ENCODE measurements around the gene CDK9.

Gene CDK9

DNA sequence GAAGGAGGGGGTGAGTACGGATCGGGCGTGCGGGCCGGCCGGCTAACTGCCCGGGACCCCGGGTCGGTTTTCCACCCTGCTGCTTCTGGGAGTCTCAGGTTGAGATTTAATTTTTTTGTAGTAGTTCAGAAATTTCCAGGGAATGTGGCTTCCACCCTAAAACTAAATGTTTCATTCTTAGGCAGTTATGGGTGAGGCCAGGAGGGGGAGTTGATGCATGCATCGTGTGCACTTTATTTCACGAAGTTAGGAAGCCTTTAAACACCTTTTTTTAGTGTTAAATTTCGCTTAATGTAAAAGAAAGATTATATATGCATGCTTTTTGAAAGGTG lies 905 bp downstream of the CDK9 start:
- Histone ChIP-seq H3K9me2 (replicated peaks; ENCODE audit: insufficient read depth, low read length) (no peaks in the 10 kb centered on the region), H3K36me3 (ENCODE audit: low read length) (peaks cover 19% of the 10 kb centered on the region; the same call in 1 of the 2 replicates), H3K27me3 (ENCODE audit: low read length) (no peaks in the 10 kb centered on the region), H3F3A (ENCODE audit: insufficient read depth) (peaks cover 11% of the 10 kb centered on the region; the same call in 1 of the 2 replicates), H2AFZ (ENCODE audit: low read depth, low read length, severe bottlenecking) (no peak overlapping the region), H3K27ac (ENCODE audit: low read depth, low read length) (peak overlapping the region; percentile 85), H4K20me1 (ENCODE audit: low read depth, low read length) (peaks cover 22% of the 10 kb centered on the region; the same call in 1 of the 2 replicates), H3K79me2 (ENCODE audit: insufficient read depth, low read length) (peaks cover 46% of the 10 kb centered on the region), H3K9me3 (ENCODE audit: insufficient read depth, low read length) (no peaks in the 10 kb centered on the region), H3K4me3 (ENCODE audit: insufficient read depth, low read length, poor library complexity, severe bottlenecking) (peak overlapping the region; percentile 96), H3K9ac (ENCODE audit: low read length) (peak overlapping the region; percentile 96), H3K4me2 (ENCODE audit: low read depth, low read length, poor library complexity, severe bottlenecking) (peak overlapping the region; percentile 68)
- TF ChIP-seq, protein P1, sequence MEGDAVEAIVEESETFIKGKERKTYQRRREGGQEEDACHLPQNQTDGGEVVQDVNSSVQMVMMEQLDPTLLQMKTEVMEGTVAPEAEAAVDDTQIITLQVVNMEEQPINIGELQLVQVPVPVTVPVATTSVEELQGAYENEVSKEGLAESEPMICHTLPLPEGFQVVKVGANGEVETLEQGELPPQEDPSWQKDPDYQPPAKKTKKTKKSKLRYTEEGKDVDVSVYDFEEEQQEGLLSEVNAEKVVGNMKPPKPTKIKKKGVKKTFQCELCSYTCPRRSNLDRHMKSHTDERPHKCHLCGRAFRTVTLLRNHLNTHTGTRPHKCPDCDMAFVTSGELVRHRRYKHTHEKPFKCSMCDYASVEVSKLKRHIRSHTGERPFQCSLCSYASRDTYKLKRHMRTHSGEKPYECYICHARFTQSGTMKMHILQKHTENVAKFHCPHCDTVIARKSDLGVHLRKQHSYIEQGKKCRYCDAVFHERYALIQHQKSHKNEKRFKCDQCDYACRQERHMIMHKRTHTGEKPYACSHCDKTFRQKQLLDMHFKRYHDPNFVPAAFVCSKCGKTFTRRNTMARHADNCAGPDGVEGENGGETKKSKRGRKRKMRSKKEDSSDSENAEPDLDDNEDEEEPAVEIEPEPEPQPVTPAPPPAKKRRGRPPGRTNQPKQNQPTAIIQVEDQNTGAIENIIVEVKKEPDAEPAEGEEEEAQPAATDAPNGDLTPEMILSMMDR (IDR thresholded peaks at IDR 0.05; ENCODE audit: insufficient read depth, low read length, poor library complexity, severe bottlenecking): peak; percentile 32
- TF ChIP-seq EZH2phosphoT487 (conservative IDR thresholded peaks at IDR 0.05; ENCODE audit: low read length): no peak

DNA sequence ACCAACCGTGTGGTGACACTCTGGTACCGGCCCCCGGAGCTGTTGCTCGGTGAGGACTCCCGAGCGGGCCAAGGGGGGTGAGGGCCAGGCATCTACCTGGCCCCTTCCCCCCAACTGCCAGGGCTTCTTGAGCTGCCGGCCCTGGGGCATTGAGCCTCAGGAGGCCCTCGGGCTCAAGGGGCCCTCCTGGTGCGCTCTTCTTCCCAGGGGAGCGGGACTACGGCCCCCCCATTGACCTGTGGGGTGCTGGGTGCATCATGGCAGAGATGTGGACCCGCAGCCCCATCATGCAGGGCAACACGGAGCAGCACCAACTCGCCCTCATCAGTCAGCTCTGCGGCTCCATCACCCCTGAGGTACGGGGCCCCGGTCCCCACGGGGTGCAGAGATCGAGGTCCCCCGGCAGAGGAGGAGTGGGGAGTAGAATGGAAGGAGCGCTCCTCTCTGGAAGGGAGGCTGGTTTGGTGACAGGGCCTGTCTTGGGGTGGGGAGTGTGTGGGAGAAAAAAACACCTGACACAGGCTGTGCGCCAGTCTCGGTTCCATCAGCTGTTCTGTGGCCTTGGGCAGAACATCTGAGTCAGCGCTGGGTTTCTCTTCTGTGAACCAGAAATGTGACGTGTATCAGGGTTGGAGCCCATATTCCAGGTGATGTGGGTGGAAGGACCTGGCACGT lies 2.6 kb downstream of the CDK9 start:
- TF ChIP-seq, protein P1 (IDR thresholded peaks at IDR 0.05; ENCODE audit: insufficient read depth, low read length, poor library complexity, severe bottlenecking): no peak
- TF ChIP-seq EZH2phosphoT487 (conservative IDR thresholded peaks at IDR 0.05; ENCODE audit: low read length): no peak
- Histone ChIP-seq H3K4me2 (ENCODE audit: low read depth, low read length, poor library complexity, severe bottlenecking) (no peak overlapping the region), H3K9me3 (ENCODE audit: insufficient read depth, low read length) (no peaks in the 10 kb centered on the region), H2AFZ (ENCODE audit: low read depth, low read length, severe bottlenecking) (no peak overlapping the region), H3K9me2 (replicated peaks; ENCODE audit: insufficient read depth, low read length) (no peaks in the 10 kb centered on the region), H3K79me2 (ENCODE audit: insufficient read depth, low read length) (peaks cover 46% of the 10 kb centered on the region), H3K4me3 (ENCODE audit: insufficient read depth, low read length, poor library complexity, severe bottlenecking) (no peak overlapping the region), H3K36me3 (ENCODE audit: low read length) (peaks cover 25% of the 10 kb centered on the region; the same call in 1 of the 2 replicates), H3K9ac (ENCODE audit: low read length) (no peak overlapping the region), H3F3A (ENCODE audit: insufficient read depth) (peaks cover 12% of the 10 kb centered on the region), H4K20me1 (ENCODE audit: low read depth, low read length) (peaks cover 22% of the 10 kb centered on the region; the same call in 1 of the 2 replicates), H3K27ac (ENCODE audit: low read depth, low read length) (no peak overlapping the region), H3K27me3 (ENCODE audit: low read length) (no peaks in the 10 kb centered on the region)

DNA sequence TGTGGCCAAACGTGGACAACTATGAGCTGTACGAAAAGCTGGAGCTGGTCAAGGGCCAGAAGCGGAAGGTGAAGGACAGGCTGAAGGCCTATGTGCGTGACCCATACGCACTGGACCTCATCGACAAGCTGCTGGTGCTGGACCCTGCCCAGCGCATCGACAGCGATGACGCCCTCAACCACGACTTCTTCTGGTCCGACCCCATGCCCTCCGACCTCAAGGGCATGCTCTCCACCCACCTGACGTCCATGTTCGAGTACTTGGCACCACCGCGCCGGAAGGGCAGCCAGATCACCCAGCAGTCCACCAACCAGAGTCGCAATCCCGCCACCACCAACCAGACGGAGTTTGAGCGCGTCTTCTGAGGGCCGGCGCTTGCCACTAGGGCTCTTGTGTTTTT lies 3.3 kb downstream of the CDK9 start:
- no peak for TF ChIP-seq EZH2phosphoT487 (conservative IDR thresholded peaks at IDR 0.05; ENCODE audit: low read length)
- TF ChIP-seq, protein P1 (IDR thresholded peaks at IDR 0.05; ENCODE audit: insufficient read depth, low read length, poor library complexity, severe bottlenecking): no peak
- H4K20me1 ChIP-seq (ENCODE audit: low read depth, low read length): peaks cover 22% of the 10 kb centered on the region; the same call in 1 of the 2 replicates
- H2AFZ ChIP-seq (ENCODE audit: low read depth, low read length, severe bottlenecking): no peak overlapping the region
- H3K9me2 ChIP-seq (replicated peaks; ENCODE audit: insufficient read depth, low read length): no peaks in the 10 kb centered on the region
- no peak overlapping the region for H3K4me2 ChIP-seq (ENCODE audit: low read depth, low read length, poor library complexity, severe bottlenecking)
- H3F3A ChIP-seq (ENCODE audit: insufficient read depth): peaks cover 10% of the 10 kb centered on the region
- H3K79me2 ChIP-seq (ENCODE audit: insufficient read depth, low read length): peaks cover 46% of the 10 kb centered on the region
- no peak overlapping the region for H3K9ac ChIP-seq (ENCODE audit: low read length)
- no peak overlapping the region for H3K4me3 ChIP-seq (ENCODE audit: insufficient read depth, low read length, poor library complexity, severe bottlenecking)
- peaks cover 25% of the 10 kb centered on the region; the same call in 1 of the 2 replicates for H3K36me3 ChIP-seq (ENCODE audit: low read length)
- no peaks in the 10 kb centered on the region for H3K27me3 ChIP-seq (ENCODE audit: low read length)
- H3K9me3 ChIP-seq (ENCODE audit: insufficient read depth, low read length): no peaks in the 10 kb centered on the region
- H3K27ac ChIP-seq (ENCODE audit: low read depth, low read length): no peak overlapping the region

Data from SU-DHL-6 (cell line).